Mesothelial cell of epicardium (in vitro differentiated cells): Measurements from ENCODE around the gene TM6SF1. TPM values are rescaled to one million over a fixed set of nuclear protein-coding genes. Genes with fewer than 3 reads are reported as not detected.
A peak's percentile ranks its signal among the peaks of the same experiment; 100 is the strongest.

ENCODE experiments used
- DNase-seq, 2 experiments: peaks; one replicate each; pipeline ENCODE4 v3.0.0; 2021; ENCODE audit warnings: low spot score in 2 of 2; ENCODE audit not compliant: unreplicated experiment in 2 of 2
- H3K27ac Mint-ChIP-seq: 2 replicates; pipeline ENCODE4 v1.8.0; 2021; ENCODE audit warnings: mixed read lengths
- H3K27me3 Mint-ChIP-seq: 2 replicates; pipeline ENCODE4 v1.8.0; 2021; ENCODE audit warnings: low read depth, mixed read lengths
- H3K36me3 Mint-ChIP-seq: 2 replicates; pipeline ENCODE4 v1.8.0; 2021; ENCODE audit warnings: mixed read lengths
- H3K4me1 Mint-ChIP-seq: 2 replicates; pipeline ENCODE4 v1.8.0; 2021; ENCODE audit warnings: mixed read lengths
- H3K4me3 Mint-ChIP-seq: 2 replicates; pipeline ENCODE4 v1.8.0; 2021; ENCODE audit warnings: mild to moderate bottlenecking, moderate library complexity, mixed read lengths
- H3K9me3 Mint-ChIP-seq: 2 replicates; pipeline ENCODE4 v1.8.0; 2021; ENCODE audit warnings: mixed read lengths
- total RNA-seq: library from RNA; stranded (reverse); gene quantifications from 3 replicates; pipeline ENCODE4 v1.2.1, GENCODE V29; 2021
- TF ChIP-seq, protein P1 (sequence below): fragments of 200-600 bp; sonication (generic); IDR thresholded peaks from one replicate; pipeline ENCODE4 v1.5.0; 2021; ENCODE audit warnings: antibody characterized with exemption; ENCODE audit not compliant: unreplicated experiment

The TM6SF1 gene
- total RNA-seq, 1 donor from 2014 or later, result not detected

DNA sequence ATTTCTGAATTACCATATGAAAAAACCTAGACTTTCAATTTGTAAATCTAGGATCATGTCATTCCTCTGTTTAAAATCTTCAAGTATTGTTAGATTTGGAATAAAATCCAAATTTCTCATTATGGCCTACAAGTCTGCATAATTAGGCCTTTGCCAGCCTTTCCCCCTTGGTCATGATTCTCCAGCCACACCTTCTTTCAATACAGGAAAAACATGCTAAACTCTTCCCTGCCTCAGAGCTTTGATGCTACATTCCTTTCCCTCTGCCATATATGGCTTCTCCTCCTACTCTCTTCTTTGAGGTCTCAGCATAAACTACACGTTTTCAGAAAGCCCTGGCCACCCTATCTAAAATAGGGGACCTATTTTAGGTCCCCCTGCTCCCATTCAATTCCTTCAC lies 48.5 kb downstream of the TM6SF1 start:
- Mint-ChIP-seq H3K27me3 (no peaks in the 10 kb centered on the region), H3K36me3 (peaks cover 29% of the 10 kb centered on the region), H3K9me3 (no peaks in the 10 kb centered on the region), H3K27ac (peak overlapping the region; percentile 39), H3K4me3 (no peak overlapping the region), H3K4me1 (peaks cover 4% of the 10 kb centered on the region)
- TF ChIP-seq, protein P1, sequence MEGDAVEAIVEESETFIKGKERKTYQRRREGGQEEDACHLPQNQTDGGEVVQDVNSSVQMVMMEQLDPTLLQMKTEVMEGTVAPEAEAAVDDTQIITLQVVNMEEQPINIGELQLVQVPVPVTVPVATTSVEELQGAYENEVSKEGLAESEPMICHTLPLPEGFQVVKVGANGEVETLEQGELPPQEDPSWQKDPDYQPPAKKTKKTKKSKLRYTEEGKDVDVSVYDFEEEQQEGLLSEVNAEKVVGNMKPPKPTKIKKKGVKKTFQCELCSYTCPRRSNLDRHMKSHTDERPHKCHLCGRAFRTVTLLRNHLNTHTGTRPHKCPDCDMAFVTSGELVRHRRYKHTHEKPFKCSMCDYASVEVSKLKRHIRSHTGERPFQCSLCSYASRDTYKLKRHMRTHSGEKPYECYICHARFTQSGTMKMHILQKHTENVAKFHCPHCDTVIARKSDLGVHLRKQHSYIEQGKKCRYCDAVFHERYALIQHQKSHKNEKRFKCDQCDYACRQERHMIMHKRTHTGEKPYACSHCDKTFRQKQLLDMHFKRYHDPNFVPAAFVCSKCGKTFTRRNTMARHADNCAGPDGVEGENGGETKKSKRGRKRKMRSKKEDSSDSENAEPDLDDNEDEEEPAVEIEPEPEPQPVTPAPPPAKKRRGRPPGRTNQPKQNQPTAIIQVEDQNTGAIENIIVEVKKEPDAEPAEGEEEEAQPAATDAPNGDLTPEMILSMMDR, result no peak
- DNase-seq, result no peak

DNA sequence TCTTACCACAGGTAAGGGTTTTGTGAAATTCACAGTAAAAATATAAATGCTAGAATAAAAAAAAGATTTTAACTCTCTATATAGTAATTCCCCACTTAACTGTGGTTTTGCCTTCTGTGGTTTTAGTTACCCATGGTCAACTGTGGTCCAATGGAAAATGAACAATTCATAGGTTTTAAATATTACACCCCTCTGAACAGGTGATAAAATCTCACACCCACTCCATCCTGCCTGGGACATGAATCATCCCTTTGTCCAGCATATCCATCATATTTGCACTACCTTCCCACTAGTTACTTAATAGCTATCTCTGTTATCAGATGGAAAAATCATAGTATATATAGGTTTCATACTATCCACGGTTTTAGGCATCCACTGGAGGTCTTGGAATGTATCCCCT lies 50.9 kb downstream of the TM6SF1 start:
- TF ChIP-seq, protein P1, result no peak
- H3K27ac Mint-ChIP-seq, result no peak overlapping the region
- peaks cover 30% of the 10 kb centered on the region for H3K36me3 Mint-ChIP-seq
- H3K4me1 Mint-ChIP-seq, result peaks cover 4% of the 10 kb centered on the region
- DNase-seq, result no peak
- H3K27me3 Mint-ChIP-seq, result no peaks in the 10 kb centered on the region
- no peaks in the 10 kb centered on the region for H3K9me3 Mint-ChIP-seq
- H3K4me3 Mint-ChIP-seq, result no peak overlapping the region

DNA sequence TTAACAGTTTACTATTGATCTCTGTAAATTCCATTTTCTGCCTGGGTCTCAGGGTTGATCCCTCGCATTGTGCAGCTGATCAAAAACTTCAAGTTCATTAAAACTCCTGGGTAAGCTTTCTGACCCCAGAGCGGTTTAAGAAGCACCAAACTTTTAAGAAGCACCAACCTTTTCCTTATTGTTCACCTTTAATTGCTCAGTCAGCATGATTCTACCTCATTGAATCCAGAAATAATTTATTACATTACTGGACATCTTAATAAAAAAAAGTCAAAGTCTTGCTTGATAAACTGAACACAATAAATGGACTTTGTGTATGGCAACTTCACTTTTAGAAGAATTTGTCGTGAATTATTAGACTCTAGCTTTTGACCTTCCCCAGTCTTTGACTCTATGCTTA lies 53.3 kb downstream of the TM6SF1 start:
- H3K4me3 Mint-ChIP-seq, result no peak overlapping the region
- no peaks in the 10 kb centered on the region for H3K27me3 Mint-ChIP-seq
- H3K36me3 Mint-ChIP-seq, result peaks cover 41% of the 10 kb centered on the region
- no peak for DNase-seq
- no peak overlapping the region for H3K27ac Mint-ChIP-seq
- TF ChIP-seq, protein P1, result no peak
- peaks cover 11% of the 10 kb centered on the region for H3K9me3 Mint-ChIP-seq
- H3K4me1 Mint-ChIP-seq, result peaks cover 4% of the 10 kb centered on the region

DNA sequence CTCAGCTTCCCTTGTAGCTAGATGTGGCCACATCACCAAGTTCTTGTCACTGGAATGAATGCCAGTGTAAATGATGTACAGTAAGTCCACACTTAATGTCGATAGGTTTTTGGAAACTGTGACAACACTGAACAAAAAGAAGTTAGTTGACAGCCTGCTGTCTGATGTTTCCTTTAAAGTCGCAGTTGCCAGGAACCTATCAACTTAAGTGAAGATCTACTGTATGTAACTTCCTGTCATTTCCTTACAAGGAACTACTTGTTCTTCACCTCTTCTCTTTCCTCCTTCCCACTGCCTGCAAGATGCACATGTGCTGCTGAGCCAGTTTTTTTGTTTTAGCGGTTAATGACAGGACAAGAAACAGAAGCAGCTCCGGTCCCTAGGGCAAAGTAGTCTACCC lies 55.6 kb downstream of the TM6SF1 start:
- no peak overlapping the region for H3K4me3 Mint-ChIP-seq
- H3K27me3 Mint-ChIP-seq, result no peaks in the 10 kb centered on the region
- peaks cover 32% of the 10 kb centered on the region for H3K9me3 Mint-ChIP-seq
- H3K36me3 Mint-ChIP-seq, result peaks cover 51% of the 10 kb centered on the region
- DNase-seq, result no peak
- TF ChIP-seq, protein P1, result no peak
- H3K27ac Mint-ChIP-seq, result no peak overlapping the region
- H3K4me1 Mint-ChIP-seq, result no peaks in the 10 kb centered on the region

DNA sequence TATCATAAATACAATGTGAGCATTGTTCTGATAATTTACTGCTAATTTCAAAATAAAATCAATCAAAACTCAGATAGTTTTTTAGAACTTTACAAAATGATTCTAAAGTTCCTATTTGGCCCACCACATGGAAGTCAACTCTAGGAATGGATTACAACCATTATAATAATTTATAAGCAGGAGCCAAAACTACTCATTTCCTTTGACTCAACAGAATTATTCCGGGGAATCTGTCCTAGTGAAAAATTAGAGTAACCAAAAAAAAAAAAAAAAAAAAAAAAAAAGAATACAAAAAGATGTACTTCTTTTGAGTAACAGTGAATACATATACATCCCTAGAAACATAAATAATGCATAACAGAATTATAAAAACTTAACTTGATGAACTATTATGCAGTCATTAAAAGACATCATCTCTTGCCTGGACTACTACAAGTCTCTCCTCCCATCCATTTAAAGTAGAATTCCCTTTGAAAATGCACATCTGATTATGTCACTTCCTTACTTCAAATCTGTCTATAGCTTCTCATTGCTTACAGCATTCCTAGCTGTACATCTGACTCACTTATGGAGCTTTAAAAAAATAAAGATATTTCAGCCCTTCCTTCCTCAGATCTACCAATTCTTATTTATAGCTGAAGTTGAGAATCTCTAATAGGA lies 56.8 kb downstream of the TM6SF1 start:
- no peaks in the 10 kb centered on the region for H3K27me3 Mint-ChIP-seq
- H3K4me1 Mint-ChIP-seq, result no peaks in the 10 kb centered on the region
- H3K9me3 Mint-ChIP-seq, result peaks cover 44% of the 10 kb centered on the region
- no peak for DNase-seq
- H3K27ac Mint-ChIP-seq, result no peak overlapping the region
- H3K36me3 Mint-ChIP-seq, result peaks cover 60% of the 10 kb centered on the region
- no peak overlapping the region for H3K4me3 Mint-ChIP-seq
- TF ChIP-seq, protein P1, result no peak
